GM12878 (cell line): Measurements from ENCODE around the gene ATF7IP.

Source experiments
- ATF7 ChIP-seq: fragments of 450-650 bp; IDR thresholded peaks from 2 replicates; pipeline ENCODE4 v1.6.1; 2016; ENCODE audit warnings: low read depth, mild to moderate bottlenecking
- EP300 ChIP-seq, 2 experiments: fragments of 150-350 bp in 1 of 2; IDR thresholded peaks; 2 replicates each; pipeline ENCODE4 v1.6.1; 2011 to 2012; ENCODE audit warnings: low read depth in 2 of 2, low read length in 2 of 2, borderline replicate concordance in 1 of 2, improper control_type of control experiment in 1 of 2, inconsistent platforms in 1 of 2; ENCODE audit not compliant: control insufficient read depth in 1 of 2
- GABPA ChIP-seq: IDR thresholded peaks from 2 replicates; pipeline ENCODE4 v1.6.1; 2014; ENCODE audit warnings: antibody characterized with exemption, low read depth, mild to moderate bottlenecking, inconsistent platforms
- MEF2A ChIP-seq: IDR thresholded peaks from 2 replicates; pipeline ENCODE4 v1.6.1; 2011; ENCODE audit warnings: low read depth, mild to moderate bottlenecking, low read length, moderate library complexity; ENCODE audit not compliant: insufficient read depth
- NFXL1 ChIP-seq: fragments of 450-650 bp; IDR thresholded peaks from 2 replicates; pipeline ENCODE4 v1.6.1; 2017; ENCODE audit warnings: antibody characterized with exemption, mild to moderate bottlenecking, borderline replicate concordance
- NRF1 ChIP-seq: conservative IDR thresholded peaks from 2 replicates; pipeline ENCODE4 v1.6.1; 2011; ENCODE audit warnings: mild to moderate bottlenecking, low read depth, low read length, improper control_type of control experiment
- POLR2A ChIP-seq: IDR thresholded peaks from 2 replicates; pipeline ENCODE4 v1.6.1; 2011; ENCODE audit warnings: low read depth, mild to moderate bottlenecking, low read length
- RCOR1 ChIP-seq: conservative IDR thresholded peaks from 2 replicates; pipeline ENCODE4 v1.6.1; 2012; ENCODE audit warnings: low read depth, low read length, improper control_type of control experiment
- SMARCA5 ChIP-seq: fragments of 450-650 bp; IDR thresholded peaks from 2 replicates; pipeline ENCODE4 v1.6.1; 2017; ENCODE audit warnings: mild to moderate bottlenecking
- TF ChIP-seq, protein P1 (sequence below): fragments of 450-650 bp; IDR thresholded peaks from 2 replicates; pipeline ENCODE4 v1.6.1; 2017; ENCODE audit warnings: mild to moderate bottlenecking
- TF ChIP-seq, protein P2 (sequence below), 3 experiments: IDR thresholded peaks in 2 of 3; conservative IDR thresholded peaks in 1 of 3; 2 replicates each; pipeline ENCODE4 v1.5.1; 2011; ENCODE audit warnings: low read depth in 3 of 3, low read length in 3 of 3, mild to moderate bottlenecking in 3 of 3, control low read depth in 2 of 3, moderate library complexity in 2 of 3, inconsistent platforms in 1 of 3, mixed read lengths in 1 of 3; ENCODE audit not compliant: control insufficient read depth in 2 of 3, insufficient read depth in 1 of 3; ENCODE audit errors: extremely low read depth in 1 of 3
- TF ChIP-seq, protein P3 (sequence below): IDR thresholded peaks from 2 replicates; pipeline ENCODE4 v1.6.1; 2012; ENCODE audit warnings: improper control_type of control experiment, low read depth, low read length; ENCODE audit not compliant: insufficient replicate concordance
- TF ChIP-seq, protein P4 (sequence below): IDR thresholded peaks from 2 replicates; pipeline ENCODE4 v1.6.1; 2011; ENCODE audit warnings: low read depth, low read length, improper control_type of control experiment, borderline replicate concordance
- TF ChIP-seq, protein P5 (sequence below): fragments of 150-350 bp; IDR thresholded peaks from 2 replicates; pipeline ENCODE4 v1.6.1; 2016; ENCODE audit warnings: low read depth, low read length

DNA sequence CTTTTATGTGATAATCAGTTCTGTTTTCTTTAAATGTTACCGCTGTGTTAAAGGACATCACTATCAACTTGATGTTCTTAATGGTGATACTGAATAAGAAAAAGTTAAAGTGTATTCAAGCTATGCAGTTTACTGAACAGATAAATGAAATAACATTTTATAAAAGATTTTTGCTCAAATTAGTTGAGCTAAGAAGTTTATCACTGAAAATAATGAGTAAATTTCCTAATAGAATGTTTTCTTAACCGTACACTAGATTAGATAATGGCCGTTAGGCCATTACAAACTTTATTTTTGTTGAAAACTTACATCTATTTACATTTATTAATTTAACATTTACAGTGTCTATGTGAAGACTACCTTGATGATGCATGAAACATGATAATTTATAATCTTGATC lies 25.0 kb downstream of the ATF7IP start:
- TF ChIP-seq, protein P1, sequence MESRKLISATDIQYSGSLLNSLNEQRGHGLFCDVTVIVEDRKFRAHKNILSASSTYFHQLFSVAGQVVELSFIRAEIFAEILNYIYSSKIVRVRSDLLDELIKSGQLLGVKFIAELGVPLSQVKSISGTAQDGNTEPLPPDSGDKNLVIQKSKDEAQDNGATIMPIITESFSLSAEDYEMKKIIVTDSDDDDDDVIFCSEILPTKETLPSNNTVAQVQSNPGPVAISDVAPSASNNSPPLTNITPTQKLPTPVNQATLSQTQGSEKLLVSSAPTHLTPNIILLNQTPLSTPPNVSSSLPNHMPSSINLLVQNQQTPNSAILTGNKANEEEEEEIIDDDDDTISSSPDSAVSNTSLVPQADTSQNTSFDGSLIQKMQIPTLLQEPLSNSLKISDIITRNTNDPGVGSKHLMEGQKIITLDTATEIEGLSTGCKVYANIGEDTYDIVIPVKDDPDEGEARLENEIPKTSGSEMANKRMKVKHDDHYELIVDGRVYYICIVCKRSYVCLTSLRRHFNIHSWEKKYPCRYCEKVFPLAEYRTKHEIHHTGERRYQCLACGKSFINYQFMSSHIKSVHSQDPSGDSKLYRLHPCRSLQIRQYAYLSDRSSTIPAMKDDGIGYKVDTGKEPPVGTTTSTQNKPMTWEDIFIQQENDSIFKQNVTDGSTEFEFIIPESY = no peak
- no peak for TF ChIP-seq NFXL1
- TF ChIP-seq, protein P2, sequence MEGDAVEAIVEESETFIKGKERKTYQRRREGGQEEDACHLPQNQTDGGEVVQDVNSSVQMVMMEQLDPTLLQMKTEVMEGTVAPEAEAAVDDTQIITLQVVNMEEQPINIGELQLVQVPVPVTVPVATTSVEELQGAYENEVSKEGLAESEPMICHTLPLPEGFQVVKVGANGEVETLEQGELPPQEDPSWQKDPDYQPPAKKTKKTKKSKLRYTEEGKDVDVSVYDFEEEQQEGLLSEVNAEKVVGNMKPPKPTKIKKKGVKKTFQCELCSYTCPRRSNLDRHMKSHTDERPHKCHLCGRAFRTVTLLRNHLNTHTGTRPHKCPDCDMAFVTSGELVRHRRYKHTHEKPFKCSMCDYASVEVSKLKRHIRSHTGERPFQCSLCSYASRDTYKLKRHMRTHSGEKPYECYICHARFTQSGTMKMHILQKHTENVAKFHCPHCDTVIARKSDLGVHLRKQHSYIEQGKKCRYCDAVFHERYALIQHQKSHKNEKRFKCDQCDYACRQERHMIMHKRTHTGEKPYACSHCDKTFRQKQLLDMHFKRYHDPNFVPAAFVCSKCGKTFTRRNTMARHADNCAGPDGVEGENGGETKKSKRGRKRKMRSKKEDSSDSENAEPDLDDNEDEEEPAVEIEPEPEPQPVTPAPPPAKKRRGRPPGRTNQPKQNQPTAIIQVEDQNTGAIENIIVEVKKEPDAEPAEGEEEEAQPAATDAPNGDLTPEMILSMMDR (IDR thresholded peaks at IDR 0.05 in 2 of 3, conservative IDR thresholded peaks at IDR 0.05 in 1 of 3; ENCODE audit: control insufficient read depth in 2 of 3, extremely low read depth in 1 of 3, insufficient read depth in 1 of 3, low read depth in 3 of 3, low read length in 3 of 3) = no peak
- TF ChIP-seq EP300 (IDR thresholded peaks at IDR 0.05; ENCODE audit: borderline replicate concordance in 1 of 2, control insufficient read depth in 1 of 2, low read depth in 2 of 2, low read length in 2 of 2) = no peak
- TF ChIP-seq GABPA = no peak
- TF ChIP-seq POLR2A = no peak
- no peak for TF ChIP-seq MEF2A
- TF ChIP-seq NRF1 = no peak
- TF ChIP-seq RCOR1 = no peak
- TF ChIP-seq, protein P3, sequence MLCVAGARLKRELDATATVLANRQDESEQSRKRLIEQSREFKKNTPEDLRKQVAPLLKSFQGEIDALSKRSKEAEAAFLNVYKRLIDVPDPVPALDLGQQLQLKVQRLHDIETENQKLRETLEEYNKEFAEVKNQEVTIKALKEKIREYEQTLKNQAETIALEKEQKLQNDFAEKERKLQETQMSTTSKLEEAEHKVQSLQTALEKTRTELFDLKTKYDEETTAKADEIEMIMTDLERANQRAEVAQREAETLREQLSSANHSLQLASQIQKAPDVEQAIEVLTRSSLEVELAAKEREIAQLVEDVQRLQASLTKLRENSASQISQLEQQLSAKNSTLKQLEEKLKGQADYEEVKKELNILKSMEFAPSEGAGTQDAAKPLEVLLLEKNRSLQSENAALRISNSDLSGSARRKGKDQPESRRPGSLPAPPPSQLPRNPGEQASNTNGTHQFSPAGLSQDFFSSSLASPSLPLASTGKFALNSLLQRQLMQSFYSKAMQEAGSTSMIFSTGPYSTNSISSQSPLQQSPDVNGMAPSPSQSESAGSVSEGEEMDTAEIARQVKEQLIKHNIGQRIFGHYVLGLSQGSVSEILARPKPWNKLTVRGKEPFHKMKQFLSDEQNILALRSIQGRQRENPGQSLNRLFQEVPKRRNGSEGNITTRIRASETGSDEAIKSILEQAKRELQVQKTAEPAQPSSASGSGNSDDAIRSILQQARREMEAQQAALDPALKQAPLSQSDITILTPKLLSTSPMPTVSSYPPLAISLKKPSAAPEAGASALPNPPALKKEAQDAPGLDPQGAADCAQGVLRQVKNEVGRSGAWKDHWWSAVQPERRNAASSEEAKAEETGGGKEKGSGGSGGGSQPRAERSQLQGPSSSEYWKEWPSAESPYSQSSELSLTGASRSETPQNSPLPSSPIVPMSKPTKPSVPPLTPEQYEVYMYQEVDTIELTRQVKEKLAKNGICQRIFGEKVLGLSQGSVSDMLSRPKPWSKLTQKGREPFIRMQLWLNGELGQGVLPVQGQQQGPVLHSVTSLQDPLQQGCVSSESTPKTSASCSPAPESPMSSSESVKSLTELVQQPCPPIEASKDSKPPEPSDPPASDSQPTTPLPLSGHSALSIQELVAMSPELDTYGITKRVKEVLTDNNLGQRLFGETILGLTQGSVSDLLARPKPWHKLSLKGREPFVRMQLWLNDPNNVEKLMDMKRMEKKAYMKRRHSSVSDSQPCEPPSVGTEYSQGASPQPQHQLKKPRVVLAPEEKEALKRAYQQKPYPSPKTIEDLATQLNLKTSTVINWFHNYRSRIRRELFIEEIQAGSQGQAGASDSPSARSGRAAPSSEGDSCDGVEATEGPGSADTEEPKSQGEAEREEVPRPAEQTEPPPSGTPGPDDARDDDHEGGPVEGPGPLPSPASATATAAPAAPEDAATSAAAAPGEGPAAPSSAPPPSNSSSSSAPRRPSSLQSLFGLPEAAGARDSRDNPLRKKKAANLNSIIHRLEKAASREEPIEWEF = no peak
- TF ChIP-seq, protein P4, sequence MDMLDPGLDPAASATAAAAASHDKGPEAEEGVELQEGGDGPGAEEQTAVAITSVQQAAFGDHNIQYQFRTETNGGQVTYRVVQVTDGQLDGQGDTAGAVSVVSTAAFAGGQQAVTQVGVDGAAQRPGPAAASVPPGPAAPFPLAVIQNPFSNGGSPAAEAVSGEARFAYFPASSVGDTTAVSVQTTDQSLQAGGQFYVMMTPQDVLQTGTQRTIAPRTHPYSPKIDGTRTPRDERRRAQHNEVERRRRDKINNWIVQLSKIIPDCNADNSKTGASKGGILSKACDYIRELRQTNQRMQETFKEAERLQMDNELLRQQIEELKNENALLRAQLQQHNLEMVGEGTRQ = no peak
- TF ChIP-seq SMARCA5 = no peak
- TF ChIP-seq, protein P5, sequence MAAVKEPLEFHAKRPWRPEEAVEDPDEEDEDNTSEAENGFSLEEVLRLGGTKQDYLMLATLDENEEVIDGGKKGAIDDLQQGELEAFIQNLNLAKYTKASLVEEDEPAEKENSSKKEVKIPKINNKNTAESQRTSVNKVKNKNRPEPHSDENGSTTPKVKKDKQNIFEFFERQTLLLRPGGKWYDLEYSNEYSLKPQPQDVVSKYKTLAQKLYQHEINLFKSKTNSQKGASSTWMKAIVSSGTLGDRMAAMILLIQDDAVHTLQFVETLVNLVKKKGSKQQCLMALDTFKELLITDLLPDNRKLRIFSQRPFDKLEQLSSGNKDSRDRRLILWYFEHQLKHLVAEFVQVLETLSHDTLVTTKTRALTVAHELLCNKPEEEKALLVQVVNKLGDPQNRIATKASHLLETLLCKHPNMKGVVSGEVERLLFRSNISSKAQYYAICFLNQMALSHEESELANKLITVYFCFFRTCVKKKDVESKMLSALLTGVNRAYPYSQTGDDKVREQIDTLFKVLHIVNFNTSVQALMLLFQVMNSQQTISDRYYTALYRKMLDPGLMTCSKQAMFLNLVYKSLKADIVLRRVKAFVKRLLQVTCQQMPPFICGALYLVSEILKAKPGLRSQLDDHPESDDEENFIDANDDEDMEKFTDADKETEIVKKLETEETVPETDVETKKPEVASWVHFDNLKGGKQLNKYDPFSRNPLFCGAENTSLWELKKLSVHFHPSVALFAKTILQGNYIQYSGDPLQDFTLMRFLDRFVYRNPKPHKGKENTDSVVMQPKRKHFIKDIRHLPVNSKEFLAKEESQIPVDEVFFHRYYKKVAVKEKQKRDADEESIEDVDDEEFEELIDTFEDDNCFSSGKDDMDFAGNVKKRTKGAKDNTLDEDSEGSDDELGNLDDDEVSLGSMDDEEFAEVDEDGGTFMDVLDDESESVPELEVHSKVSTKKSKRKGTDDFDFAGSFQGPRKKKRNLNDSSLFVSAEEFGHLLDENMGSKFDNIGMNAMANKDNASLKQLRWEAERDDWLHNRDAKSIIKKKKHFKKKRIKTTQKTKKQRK = no peak
- no peak for TF ChIP-seq ATF7
